ENCODE results near the gene TBXA2R.
A peak's percentile ranks its signal among the peaks of the same experiment; 100 is the strongest.

TBXA2R gene

DNA sequence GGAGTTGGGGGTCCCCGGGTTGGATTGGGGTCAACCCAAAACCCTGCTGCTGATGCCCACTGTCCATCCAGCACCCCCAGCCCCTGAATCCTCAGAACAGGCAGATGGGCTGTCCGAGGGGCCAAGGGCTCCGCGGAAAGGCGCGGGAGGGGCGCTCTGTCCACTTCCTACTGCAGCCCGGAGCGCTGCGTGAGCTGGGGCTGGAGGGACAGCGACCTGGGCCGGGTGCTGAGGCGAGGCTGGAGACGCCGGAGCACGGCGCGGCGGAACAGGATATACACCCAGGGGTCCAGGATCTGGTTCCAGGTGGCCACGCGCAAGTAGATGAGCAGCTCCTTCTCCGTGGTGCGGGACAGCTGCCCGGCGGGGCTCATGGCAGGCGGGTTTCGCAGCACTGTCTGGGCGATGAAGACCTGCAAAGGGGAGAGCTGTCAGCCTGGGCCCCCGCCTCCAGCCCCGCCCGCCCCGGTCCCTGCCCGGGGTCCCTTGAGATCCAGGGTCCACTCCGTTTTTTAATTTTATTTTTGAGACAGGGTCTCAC lies 11.1 kb downstream of the TBXA2R start:
- DNase-seq: peak in 1 of 2 donors; percentile 61
- peaks cover 56 to 67% (median 59%) of the 10 kb centered on the region in 3 donors for H3K36me3 ChIP-seq
- no peak for TF ChIP-seq CTCF (IDR thresholded peaks at IDR 0.05)
- peaks cover 0 to 29% (median 4%) of the 10 kb centered on the region in 4 donors for H3K4me1 ChIP-seq
- H3K9me3 ChIP-seq: no peaks in the 10 kb centered on the region
- intact Hi-C loops (cut with DNase I; ENCODE audit: low total_unique reads): no loop called here
- H3K4me3 ChIP-seq: no peak overlapping the region
- no peaks in the 10 kb centered on the region for H3K27me3 ChIP-seq
- no peak overlapping the region for H3K27ac ChIP-seq

- no peak for TF ChIP-seq CTCF (IDR thresholded peaks at IDR 0.05)
- H3K36me3 ChIP-seq: peaks cover 45 to 52% (median 47%) of the 10 kb centered on the region in 3 donors
- intact Hi-C loops (cut with DNase I; ENCODE audit: low total_unique reads): no loop called here
Observed at GRCh38 chr19:3593156-3593555, 13.5 kb downstream of the TBXA2R start.

DNA sequence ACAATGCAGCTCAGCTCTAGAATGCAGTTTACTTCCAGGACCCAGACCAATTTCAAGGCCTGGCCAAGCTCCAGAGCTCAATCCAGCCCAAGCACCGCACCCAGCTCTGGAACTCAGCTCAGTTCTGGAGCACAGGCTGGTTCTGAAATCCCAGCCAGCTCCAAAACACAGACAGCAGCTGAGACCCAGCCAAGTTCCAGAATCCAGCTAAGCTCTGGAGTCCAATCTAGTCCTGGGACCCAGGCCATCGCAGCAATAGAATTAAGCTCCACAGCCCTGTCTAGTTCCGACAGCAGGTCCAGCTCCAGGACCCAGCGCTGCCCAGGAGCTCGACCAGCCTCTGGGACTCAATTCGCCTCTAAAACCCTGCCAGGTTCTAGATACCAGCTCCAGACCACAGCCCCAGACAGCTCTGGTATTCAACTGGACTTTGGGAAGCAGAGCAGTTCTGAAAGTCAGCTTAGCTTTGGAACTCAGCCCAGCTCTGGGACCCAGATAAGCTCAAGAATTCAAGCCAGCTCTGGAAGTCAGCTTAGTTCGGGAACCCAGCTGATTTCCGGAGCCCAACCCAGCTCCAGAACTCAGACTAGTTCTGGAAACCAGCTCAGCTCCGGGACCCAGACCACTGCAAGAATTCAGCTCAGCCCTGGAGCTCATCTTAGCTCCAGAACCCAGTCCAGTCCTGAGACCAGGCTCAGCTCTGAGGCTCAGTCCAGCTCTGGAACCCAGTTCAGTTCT lies 14.6 kb downstream of the TBXA2R start:
- intact Hi-C loops (cut with DNase I; ENCODE audit: low total_unique reads): no loop called here
- no peak for TF ChIP-seq CTCF (IDR thresholded peaks at IDR 0.05)
- H3K36me3 ChIP-seq: peaks cover 36 to 43% (median 40%) of the 10 kb centered on the region in 3 donors
- peaks cover 0 to 22% (median 2%) of the 10 kb centered on the region in 4 donors for H3K4me1 ChIP-seq
- no peak overlapping the region for H3K4me3 ChIP-seq
- DNase-seq: peak in 1 of 2 donors; percentile 65
- H3K27me3 ChIP-seq: no peaks in the 10 kb centered on the region
- H3K27ac ChIP-seq: peak overlapping the region; percentile 34 to 64
- no peaks in the 10 kb centered on the region for H3K9me3 ChIP-seq

More at GRCh38 chr19:3593156-3593555, 13.5 kb downstream of the TBXA2R start:
- peak overlapping the region; percentile 34 to 64 for H3K27ac ChIP-seq
- DNase-seq: no peak
- H3K4me1 ChIP-seq: peaks cover 0 to 18% (median 0%) of the 10 kb centered on the region in 4 donors
- no peak overlapping the region for H3K4me3 ChIP-seq
- H3K27me3 ChIP-seq: no peaks in the 10 kb centered on the region
- H3K9me3 ChIP-seq: no peaks in the 10 kb centered on the region

- Histone ChIP-seq H3K4me1 (peaks cover 0 to 31% (median 9%) of the 10 kb centered on the region in 4 donors), H3K9me3 (no peaks in the 10 kb centered on the region), H3K27ac (peak overlapping the region in 1 of 2 donors; percentile 64), H3K27me3 (no peaks in the 10 kb centered on the region), H3K4me3 (no peak overlapping the region), H3K36me3 (peaks cover 27 to 38% (median 36%) of the 10 kb centered on the region in 3 donors)
- intact Hi-C loops (cut with DNase I; ENCODE audit: low total_unique reads): no loop called here
- TF ChIP-seq CTCF (IDR thresholded peaks at IDR 0.05): no peak
- DNase-seq: no peak
Observed at GRCh38 chr19:3590991-3591659, 15.6 kb downstream of the TBXA2R start.

GRCh38 chr19:3589949-3590348 lies 16.7 kb downstream of the TBXA2R start:
- no peak for DNase-seq
- peaks cover 15 to 26% (median 24%) of the 10 kb centered on the region in 3 donors for H3K36me3 ChIP-seq

More at GRCh38 chr19:3589949-3590348, 16.7 kb downstream of the TBXA2R start:
- Histone ChIP-seq H3K27ac (no peak overlapping the region), H3K27me3 (peaks cover 0 to 4% of the 10 kb centered on the region in 2 donors), H3K4me3 (no peak overlapping the region), H3K9me3 (no peaks in the 10 kb centered on the region), H3K4me1 (peaks cover 0 to 43% (median 19%) of the 10 kb centered on the region in 4 donors)
- TF ChIP-seq CTCF (IDR thresholded peaks at IDR 0.05): no peak
- intact Hi-C loops (cut with DNase I; ENCODE audit: low total_unique reads): no loop called here
